AG09319 (cell line): Measurements from ENCODE around the gene TCF15.

Experiments used
- DNase-seq: peaks from one replicate; pipeline ENCODE4 v3.0.0-alpha.2; 2010; ENCODE audit warnings: low read depth; ENCODE audit errors: extremely low read depth
- CTCF ChIP-seq: IDR thresholded peaks from 2 replicates; pipeline ENCODE4 v1.5.1; 2011; ENCODE audit warnings: low read depth, mild to moderate bottlenecking, inconsistent platforms, low read length, moderate library complexity

The TCF15 gene

DNA sequence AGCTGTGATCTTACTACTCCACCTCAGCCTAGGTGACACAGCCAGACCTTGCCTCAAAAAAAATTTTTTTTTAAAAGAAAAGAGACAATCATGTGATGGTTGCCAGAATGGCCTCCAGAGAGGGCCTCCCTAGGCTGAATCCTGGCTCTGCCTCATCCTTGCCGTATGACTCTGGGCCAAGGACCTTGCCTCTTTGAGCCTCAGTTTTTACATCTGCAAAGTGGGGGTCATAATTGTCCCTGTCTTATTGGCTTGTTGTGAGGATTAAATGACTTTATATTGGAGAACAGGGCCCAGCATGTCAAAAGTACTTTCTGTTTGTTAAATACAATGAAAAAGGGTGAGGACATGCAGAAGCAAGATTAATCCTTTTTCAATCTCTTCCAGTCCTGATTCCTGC is 28.5 kb upstream of the TCF15 start:
- no peak for TF ChIP-seq CTCF
- no peak for DNase-seq

GRCh38 chr20:637559-637958 is 27.4 kb upstream of the TCF15 start:
- no peak for DNase-seq
- TF ChIP-seq CTCF = no peak

GRCh38 chr20:635893-636338 is 25.8 kb upstream of the TCF15 start:
- DNase-seq = no peak
- no peak for TF ChIP-seq CTCF

DNA sequence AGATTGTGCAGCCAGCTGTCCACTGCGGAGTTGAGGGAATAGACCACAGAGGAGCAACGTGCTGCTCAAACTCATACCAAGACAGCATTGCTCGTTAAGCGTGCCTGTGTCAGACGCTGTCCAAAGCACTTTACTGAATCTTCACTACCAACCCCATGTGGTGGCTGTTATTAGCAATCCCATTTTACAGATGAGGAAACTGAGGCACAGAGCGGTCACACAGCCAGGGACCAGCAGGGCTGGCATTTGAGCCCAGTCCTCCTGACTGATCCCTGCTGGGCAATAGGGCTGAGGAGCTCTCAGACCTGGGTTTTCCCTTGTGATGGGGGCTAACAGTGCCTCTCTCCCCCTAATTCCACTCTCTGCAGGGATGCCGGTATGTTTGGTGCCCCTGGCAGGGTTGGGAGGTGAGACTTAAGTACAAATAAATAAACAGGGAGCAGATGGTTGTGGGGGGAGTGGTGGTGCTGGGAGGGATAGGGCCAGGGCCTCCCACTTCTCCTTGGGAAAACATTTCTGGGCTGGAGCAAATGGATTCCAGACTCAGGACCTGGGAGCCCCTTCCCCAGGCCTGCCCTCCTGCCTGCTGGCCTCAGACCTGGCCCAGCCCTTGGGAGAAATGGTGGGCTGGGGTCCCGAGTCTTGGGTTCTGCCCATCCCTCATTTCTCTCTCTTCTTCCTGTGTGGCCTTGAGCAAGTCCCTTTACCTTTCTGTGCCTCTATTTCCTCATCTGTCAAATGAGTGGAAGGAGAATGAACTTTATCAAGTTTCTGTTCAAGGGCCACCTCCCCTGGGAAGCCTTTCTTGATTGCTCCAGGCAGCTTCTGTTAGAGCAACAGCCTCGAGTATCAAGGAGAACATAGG is 25.2 kb upstream of the TCF15 start:
- DNase-seq = no peak
- TF ChIP-seq CTCF = no peak

GRCh38 chr20:634148-634925 is 24.2 kb upstream of the TCF15 start:
- no peak for TF ChIP-seq CTCF
- DNase-seq = no peak

GRCh38 chr20:631101-631500 is 21.0 kb upstream of the TCF15 start:
- no peak for DNase-seq
- TF ChIP-seq CTCF = no peak

GRCh38 chr20:626579-626978 is 16.5 kb upstream of the TCF15 start:
- no peak for DNase-seq
- TF ChIP-seq CTCF = no peak
